Breast epithelium (tissue), 4 donors: ENCODE data around the gene FLT3LG. TPM values are rescaled to one million over a fixed set of nuclear protein-coding genes. Genes with fewer than 3 reads are reported as not detected.

ENCODE experiments used
- DNase-seq, 2 donors: peaks; one replicate each; pipeline ENCODE4 v3.0.0-alpha.2; 2019; ENCODE audit warnings: low spot score in 2 of 2
- H3K27ac ChIP-seq, 2 donors: fragments of 200-600 bp; sonication (generic) in 1 of 2; one replicate each; pipeline ENCODE4 v1.5.1; 2016 to 2019; ENCODE audit warnings: mild to moderate bottlenecking in 1 of 2
- H3K27me3 ChIP-seq, 2 donors: fragments of 200-600 bp; sonication (generic) in 1 of 2; one replicate each; pipeline versions ENCODE4 v1.5.1 to v1.6.0; 2017 to 2019; ENCODE audit warnings: control low read depth in 1 of 2, mild to moderate bottlenecking in 1 of 2
- H3K36me3 ChIP-seq: fragments of 200-600 bp; one replicate; pipeline ENCODE4 v1.5.1; 2019
- H3K4me1 ChIP-seq, 2 donors: fragments of 200-600 bp; sonication (generic); one replicate each; pipeline ENCODE4 v1.5.1; 2016 to 2019; ENCODE audit warnings: control low read depth in 1 of 2
- H3K4me3 ChIP-seq, 3 donors: fragments of 200-600 bp; sonication (generic); 1 replicate in 2 of 3; 2 replicates in 1 of 3; pipeline ENCODE4 v1.5.1; 2016 to 2019; ENCODE audit warnings: mild to moderate bottlenecking in 3 of 3, moderate library complexity in 2 of 3
- H3K9me3 ChIP-seq, 2 donors: fragments of 200-600 bp; sonication (generic) in 1 of 2; one replicate each; pipeline ENCODE4 v1.5.1; 2016 to 2019; ENCODE audit warnings: control low read depth in 1 of 2
- CTCF ChIP-seq, 3 donors: fragments of 450-650 bp; IDR thresholded peaks; one replicate each; pipeline ENCODE4 v1.5.1; 2016 to 2017; ENCODE audit warnings: antibody characterized with exemption in 3 of 3, mild to moderate bottlenecking in 3 of 3, moderate library complexity in 3 of 3
- POLR2A ChIP-seq: fragments of 450-650 bp; IDR thresholded peaks from one replicate; pipeline ENCODE4 v1.6.1; 2016; ENCODE audit warnings: antibody characterized with exemption, mild to moderate bottlenecking, moderate library complexity
- POLR2AphosphoS5 ChIP-seq, 3 donors: sonication (generic); formaldehyde crosslinking; IDR thresholded peaks; one replicate each; pipeline ENCODE4 v1.6.1; 2017; ENCODE audit warnings: antibody characterized with exemption in 3 of 3
- intact Hi-C: fragments of 100-400 bp; cut with DNase I; formaldehyde crosslinking; loops from one replicate; pipeline ENCODE4 v1.15.1; 2023; ENCODE audit warnings: low total_unique reads
- total RNA-seq, 3 donors: library from RNA; depleted of rRNA; stranded (reverse); fragments of >200 nt; gene quantifications; one replicate each; pipeline ENCODE4 v1.1.0, GENCODE V29; 2016

FLT3LG gene
- total RNA-seq, 3 donors from 2014 or later, result 4.3 to 7.0 (median 4.6) TPM

- no peaks in the 10 kb centered on the region for H3K4me1 ChIP-seq
- no peak for DNase-seq
- intact Hi-C loops, result loop anchor here (10.0 kb wide), 1 partner anchor 181 kb away; no protein-coding TSS in a partner anchor
- TF ChIP-seq POLR2AphosphoS5 (IDR thresholded peaks at IDR 0.05) (no peak), CTCF (IDR thresholded peaks at IDR 0.05) (no peak), POLR2A (no peak)
- H3K27me3 ChIP-seq, result peaks cover 3 to 77% of the 10 kb centered on the region in 2 donors
- H3K9me3 ChIP-seq, result no peaks in the 10 kb centered on the region
- no peak overlapping the region for H3K4me3 ChIP-seq
- H3K36me3 ChIP-seq, result no peaks in the 10 kb centered on the region
- H3K27ac ChIP-seq, result no peak overlapping the region
These were observed 38.3 kb upstream of the FLT3LG start for GRCh38 chr19:49435670-49436069.

- Histone ChIP-seq H3K27me3 (peaks cover 0 to 73% of the 10 kb centered on the region in 2 donors), H3K4me3 (no peak overlapping the region), H3K36me3 (no peaks in the 10 kb centered on the region), H3K27ac (no peak overlapping the region), H3K9me3 (no peaks in the 10 kb centered on the region), H3K4me1 (no peaks in the 10 kb centered on the region)
- no peak for DNase-seq
- no peak for TF ChIP-seq POLR2A
- TF ChIP-seq CTCF (IDR thresholded peaks at IDR 0.05), result no peak
- no peak for TF ChIP-seq POLR2AphosphoS5 (IDR thresholded peaks at IDR 0.05)
- intact Hi-C loops, result loop anchor here (10.0 kb wide), 1 partner anchor 182 kb away; no protein-coding TSS in a partner anchor
These were observed 37.5 kb upstream of the FLT3LG start for GRCh38 chr19:49436381-49437017.

- H3K27me3 ChIP-seq, result peaks cover 0 to 65% of the 10 kb centered on the region in 2 donors
- intact Hi-C loops, result loop anchor here (10.0 kb wide), 1 partner anchor 182 kb away; no protein-coding TSS in a partner anchor
- no peak for TF ChIP-seq POLR2AphosphoS5 (IDR thresholded peaks at IDR 0.05)
- H3K9me3 ChIP-seq, result no peaks in the 10 kb centered on the region
- H3K4me1 ChIP-seq, result no peaks in the 10 kb centered on the region
- no peak for DNase-seq
- H3K27ac ChIP-seq, result no peak overlapping the region
- H3K4me3 ChIP-seq, result no peak overlapping the region
- H3K36me3 ChIP-seq, result no peaks in the 10 kb centered on the region
These were observed 36.8 kb upstream of the FLT3LG start for GRCh38 chr19:49437231-49437630.

- Histone ChIP-seq H3K27ac (no peak overlapping the region), H3K4me1 (peaks cover 0 to 2% of the 10 kb centered on the region in 2 donors), H3K36me3 (no peaks in the 10 kb centered on the region), H3K9me3 (no peaks in the 10 kb centered on the region), H3K27me3 (peaks cover 0 to 55% of the 10 kb centered on the region in 2 donors), H3K4me3 (no peak overlapping the region)
- intact Hi-C loops, result loop anchor here (10.0 kb wide), 1 partner anchor 183 kb away; no protein-coding TSS in a partner anchor
- DNase-seq, result no peak
- no peak for TF ChIP-seq CTCF (IDR thresholded peaks at IDR 0.05)
- no peak for TF ChIP-seq POLR2A
- no peak for TF ChIP-seq POLR2AphosphoS5 (IDR thresholded peaks at IDR 0.05)
These were observed 35.8 kb upstream of the FLT3LG start for GRCh38 chr19:49438261-49438660.

- intact Hi-C loops, result loop anchor here (10.0 kb wide), 1 partner anchor 185 kb away; no protein-coding TSS in a partner anchor
- Histone ChIP-seq H3K27ac (no peak overlapping the region), H3K4me1 (peaks cover 0 to 4% of the 10 kb centered on the region in 2 donors), H3K36me3 (no peaks in the 10 kb centered on the region), H3K9me3 (no peaks in the 10 kb centered on the region), H3K4me3 (no peak overlapping the region), H3K27me3 (peaks cover 0 to 42% of the 10 kb centered on the region in 2 donors)
- DNase-seq, result no peak
- TF ChIP-seq POLR2AphosphoS5 (IDR thresholded peaks at IDR 0.05), result no peak
- TF ChIP-seq CTCF (IDR thresholded peaks at IDR 0.05), result no peak
- TF ChIP-seq POLR2A, result no peak
These were observed 34.2 kb upstream of the FLT3LG start for GRCh38 chr19:49439836-49440235.
